ENCODE measurements around the gene FTH1.

The FTH1 gene

DNA sequence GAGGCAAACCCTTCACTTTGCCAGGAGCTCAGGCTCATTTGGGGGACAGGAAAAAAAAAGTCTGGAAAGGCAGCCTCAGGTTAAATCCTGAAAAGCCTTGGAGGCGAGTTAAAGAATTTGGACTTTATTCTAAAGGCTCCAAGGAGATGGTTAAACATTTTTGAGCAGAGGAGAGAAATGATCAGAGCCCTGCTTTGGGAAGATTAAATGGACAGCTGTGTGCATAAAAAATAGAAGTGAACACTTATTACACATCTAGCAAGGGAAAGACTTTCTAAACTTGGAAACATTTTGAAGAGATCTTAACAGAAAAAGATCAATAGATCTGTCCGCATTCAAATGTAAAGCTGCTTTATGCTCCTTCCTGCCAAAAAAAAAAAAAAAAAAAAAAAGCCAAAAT, 41.7 kb downstream of the FTH1 start:
- intact Hi-C loops (cut with DNase I): no loop called here
- DNase-seq: no peak

DNA sequence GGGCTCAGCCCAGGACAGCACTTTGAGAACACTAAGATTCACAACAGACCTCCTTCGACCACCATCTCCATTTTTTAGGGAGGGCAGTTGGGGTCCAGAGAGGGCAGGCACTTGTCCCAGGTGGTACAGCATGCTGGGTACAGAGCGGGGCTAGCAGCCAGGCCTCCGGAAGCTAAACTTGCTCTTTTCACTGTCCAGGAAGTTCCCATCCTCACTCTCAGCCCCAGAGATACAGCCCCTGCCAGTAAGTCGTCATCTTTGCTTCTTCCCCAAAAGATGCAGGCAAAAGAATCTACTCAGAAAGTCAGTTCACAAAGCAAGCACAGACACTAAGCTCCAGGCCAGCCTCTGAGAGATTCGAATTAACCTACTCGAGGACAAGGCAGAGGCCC, 43.4 kb downstream of the FTH1 start:
- intact Hi-C loops (cut with DNase I): no loop called here
- peak in 2 of 42 donors; percentile 26 to 34 for DNase-seq

DNA sequence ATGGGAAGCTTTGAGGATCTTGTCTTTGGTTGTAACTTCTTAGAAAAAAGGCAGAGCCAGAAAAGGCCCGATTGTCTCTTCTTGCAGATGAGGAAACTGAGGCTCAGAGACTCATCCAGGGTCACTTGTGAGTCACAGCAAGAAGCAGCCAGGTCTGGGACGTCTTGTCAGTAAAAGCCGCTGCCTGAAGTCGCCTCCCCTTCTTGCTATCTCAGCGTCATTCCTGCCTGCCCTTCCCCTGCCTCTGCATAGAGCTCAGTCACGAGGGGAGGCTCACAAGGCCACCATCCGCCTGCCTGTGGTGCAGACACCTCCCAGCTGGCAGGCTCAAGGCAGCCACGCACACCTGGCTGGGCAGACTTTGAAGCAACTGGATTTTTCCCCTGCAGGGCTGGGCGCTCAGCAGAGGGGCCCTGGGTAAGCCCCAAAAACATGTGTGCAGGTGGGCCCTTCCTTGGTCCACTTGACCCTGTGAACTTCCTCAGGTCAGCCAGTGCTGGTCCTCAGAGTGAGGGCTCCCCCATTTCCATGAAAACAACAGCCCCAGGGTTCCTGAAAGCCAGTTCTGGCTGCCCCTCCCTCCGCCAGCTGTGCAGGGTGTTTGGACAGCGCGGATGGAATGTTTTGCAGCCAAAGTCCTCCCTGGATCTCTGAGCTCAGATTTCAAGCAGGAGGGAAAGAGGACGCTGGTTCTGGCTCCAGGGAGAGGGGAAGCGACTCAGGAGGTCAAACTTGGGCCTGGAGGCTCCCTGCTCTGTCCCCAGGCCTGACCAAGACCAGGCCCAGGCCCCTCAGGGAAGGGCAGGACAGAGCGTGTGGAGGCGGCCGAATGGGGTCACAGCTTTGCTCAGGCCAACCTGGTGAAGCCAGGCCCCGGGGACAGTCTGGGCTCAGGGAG, 44.0 kb downstream of the FTH1 start:
- peak in 10 of 42 donors; percentile 2 to 53 (median 32) for DNase-seq
- intact Hi-C loops (cut with DNase I): no loop called here

DNA sequence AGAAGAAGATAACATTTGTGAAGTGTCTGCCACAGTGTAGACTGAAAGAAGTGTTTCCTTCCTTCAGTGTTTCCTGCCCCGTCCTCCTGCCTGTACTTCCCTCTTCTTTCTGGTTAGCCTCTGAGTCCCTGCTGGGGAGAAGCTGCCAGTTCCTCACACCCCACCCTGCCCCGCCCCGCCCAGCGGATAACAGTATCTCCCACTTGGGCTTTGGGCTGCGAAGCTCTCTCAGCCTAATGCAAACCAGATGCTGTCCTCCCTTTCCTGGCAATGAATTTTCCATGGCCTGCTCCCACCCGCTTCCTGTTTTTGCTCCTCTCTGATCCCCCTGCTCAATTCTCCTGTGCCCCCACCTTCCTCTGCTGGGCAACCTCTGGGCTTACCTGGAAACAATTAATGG, 44.9 kb downstream of the FTH1 start:
- peak in 6 of 42 donors; percentile 3 to 49 (median 30) for DNase-seq
- intact Hi-C loops (cut with DNase I): no loop called here

DNA sequence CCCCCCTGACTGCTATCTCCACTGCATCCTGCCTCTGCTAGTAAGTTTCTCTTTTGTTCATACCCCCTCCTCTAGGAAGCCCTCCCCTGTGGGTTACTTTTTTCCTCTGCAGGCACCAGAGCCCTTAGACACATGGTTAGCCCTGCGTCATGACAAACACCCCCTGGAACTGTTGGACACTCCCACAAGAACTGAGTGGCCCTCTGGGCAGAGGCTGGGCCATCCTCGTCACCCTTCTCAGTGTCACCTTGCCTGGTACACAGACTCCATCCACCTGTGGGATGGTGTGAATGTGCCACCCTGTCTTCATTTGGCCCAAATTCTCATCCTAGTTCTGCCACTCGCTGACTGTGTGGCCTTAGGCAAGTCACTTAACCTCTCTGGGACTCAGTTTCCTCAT, 46.0 kb downstream of the FTH1 start:
- intact Hi-C loops (cut with DNase I): no loop called here
- peak in 2 of 42 donors; percentile 0 to 1 for DNase-seq

DNA sequence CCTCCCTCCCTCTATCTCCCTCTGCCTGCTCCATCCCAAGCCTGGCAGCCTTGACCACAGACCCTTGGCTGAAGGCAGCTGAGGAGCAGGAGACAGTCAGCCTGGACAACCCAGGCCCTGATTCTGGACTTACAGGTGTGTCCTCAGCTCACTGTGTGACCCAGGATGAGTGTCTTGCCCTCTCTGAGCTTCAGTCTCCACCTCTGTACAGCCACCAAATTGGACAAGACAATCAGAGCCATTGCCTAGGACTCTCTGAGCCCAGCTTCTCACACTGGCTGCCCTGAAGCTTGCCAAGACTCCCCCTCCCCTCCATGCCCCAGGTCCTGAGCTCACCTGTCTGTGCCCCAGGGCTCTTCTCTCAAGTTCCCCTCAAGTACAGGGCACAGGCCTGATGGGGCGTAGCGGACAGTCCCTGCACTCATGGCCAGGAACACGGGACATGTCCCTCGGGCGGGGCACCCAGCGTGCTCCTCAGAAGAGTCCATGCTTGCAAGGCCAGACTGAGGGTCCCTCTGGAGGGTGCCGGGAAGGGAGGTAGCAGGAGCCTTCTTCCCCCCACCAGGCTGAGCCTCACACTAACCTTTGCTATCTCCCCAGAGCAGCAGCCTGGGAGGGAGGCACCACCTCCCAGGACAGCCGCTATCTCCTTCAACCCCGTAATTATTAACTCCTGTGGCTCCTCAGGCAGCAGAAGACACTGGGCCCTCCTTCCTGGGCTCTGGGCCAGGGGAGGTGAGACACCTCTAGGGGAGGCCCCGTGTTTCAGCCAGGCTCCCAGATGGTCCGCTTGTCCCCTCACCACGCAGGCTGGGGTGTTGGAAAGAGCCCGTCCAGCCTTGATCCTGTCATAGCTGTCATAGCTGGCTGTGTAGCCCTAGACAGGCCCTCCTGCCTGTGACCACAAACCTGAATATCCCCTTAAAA, 47.5 kb downstream of the FTH1 start:
- peak in 5 of 42 donors; percentile 1 to 27 (median 15) for DNase-seq

DNA sequence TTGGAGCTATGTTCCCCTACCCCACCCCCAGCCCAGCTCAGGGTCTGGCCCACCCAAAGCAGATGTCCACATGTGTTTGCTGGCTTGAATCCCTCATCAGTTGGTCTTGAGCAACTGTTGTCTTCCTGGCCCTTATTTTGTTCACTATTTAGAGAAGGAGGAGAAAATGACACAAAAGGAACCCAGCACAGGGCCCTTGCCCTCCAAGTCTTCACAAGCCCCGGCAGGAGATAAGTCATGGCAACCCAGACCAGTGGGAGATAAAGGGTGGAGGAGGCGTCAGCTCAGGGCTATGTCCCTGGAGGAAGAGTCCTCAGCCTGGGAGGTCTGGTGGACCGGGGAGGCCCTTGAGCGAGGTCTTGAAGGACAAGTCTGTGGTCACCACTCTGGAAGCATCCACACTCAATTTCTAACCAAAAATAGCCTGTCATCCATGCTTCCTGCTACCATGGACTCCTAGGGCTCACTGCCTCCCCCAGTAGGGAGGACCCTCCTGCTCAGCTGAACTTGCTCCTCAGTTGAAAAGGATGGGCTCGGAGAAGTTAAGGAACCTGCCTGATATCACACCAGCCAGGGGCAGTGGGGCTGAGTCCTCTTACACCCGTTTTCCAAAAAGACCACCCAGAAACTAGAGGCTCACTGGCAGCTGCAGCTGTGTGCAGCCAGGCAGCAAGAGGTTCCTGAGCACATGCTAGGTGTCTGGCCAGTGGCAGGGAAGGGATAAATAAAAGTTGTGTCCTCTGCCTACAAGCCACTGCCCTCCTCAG, 48.3 kb downstream of the FTH1 start:
- intact Hi-C loops (cut with DNase I): no loop called here
- peak in 3 of 42 donors; percentile 1 to 33 (median 14) for DNase-seq

More for the DNA sequence above, 47.5 kb downstream of the FTH1 start:
- intact Hi-C loops (cut with DNase I): no loop called here

DNA sequence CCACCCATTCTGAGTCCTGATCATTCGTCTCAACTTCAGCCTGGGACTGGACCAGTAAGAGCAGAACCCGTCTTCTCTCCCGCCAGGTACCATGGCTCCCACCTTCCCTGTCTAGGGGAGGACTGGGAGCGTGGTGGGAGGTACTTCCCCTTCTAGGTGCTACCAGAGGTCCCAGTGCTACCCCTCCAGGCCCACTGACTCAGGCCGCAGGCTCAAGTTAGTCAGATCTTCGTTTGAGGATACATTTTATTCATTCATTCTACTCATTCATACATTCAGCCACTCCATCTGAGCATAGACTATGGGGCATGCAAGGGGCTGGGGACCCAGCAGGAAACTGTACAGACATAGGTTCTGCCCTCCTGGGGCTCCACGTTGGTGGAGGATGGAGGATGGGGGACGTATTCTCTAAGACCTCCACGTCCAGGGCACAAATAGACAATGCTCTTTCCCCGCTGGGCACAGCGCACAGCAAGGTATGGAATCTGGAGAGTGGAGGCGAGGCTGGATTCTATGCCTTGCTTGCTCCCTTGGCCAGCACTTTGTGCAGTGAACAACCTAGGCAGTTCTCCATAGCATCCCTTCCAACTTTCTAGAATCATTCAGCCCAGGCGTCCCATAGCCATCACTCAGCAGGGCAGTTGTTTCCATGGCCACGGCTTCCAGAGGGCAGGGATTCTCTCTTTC, 49.0 kb downstream of the FTH1 start:
- DNase-seq: peak in 6 of 42 donors; percentile 0 to 34 (median 6)
- intact Hi-C loops (cut with DNase I): no loop called here

DNA sequence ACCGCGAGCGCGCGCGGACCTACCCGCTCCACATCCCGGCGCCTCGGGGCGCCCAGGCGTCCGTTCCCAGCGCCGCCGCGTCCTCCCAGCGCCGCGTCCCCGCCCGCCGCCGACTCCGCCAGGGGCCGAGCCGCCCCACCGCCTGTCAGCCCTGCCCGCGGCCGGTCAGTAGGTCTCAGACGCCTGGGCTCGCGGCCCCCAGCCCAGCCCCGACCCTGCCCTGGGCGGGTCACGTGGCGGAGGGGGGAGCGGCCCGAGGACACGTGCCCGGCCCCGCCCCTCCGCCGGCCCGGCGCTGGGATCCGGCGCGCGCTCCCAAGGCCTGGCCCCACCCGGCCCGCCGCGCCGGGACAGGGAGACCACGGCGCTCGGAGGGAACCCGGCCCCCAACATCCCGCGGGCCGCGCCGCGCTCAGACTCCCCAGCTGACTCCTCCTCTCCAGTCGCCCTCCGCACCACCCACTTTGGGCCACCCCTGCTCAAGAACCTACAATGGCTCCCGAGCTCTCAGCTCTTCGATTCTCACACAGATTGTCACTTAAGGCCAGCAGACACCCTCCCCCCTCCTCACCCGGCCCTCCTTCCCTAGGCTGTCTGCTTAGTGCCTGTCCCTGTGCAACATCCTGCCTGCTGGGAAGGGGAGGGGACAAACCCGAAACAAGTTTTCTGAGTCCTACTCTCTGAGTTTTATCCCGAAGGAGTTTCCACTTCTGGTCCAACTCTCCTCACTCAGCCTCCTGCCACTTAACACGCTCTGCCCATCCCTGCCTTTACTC, 49.9 kb downstream of the FTH1 start, which contains the start of gene RAB3IL1:
TSS of gene RAB3IL1 (minus strand) at position 233 of the 776 bp plus-strand sequence. CDS start at position 34, 199 bp downstream.
- intact Hi-C loops (cut with DNase I): no loop called here
- peak in 39 of 42 donors; percentile 39 to 85 (median 67) for DNase-seq

DNA sequence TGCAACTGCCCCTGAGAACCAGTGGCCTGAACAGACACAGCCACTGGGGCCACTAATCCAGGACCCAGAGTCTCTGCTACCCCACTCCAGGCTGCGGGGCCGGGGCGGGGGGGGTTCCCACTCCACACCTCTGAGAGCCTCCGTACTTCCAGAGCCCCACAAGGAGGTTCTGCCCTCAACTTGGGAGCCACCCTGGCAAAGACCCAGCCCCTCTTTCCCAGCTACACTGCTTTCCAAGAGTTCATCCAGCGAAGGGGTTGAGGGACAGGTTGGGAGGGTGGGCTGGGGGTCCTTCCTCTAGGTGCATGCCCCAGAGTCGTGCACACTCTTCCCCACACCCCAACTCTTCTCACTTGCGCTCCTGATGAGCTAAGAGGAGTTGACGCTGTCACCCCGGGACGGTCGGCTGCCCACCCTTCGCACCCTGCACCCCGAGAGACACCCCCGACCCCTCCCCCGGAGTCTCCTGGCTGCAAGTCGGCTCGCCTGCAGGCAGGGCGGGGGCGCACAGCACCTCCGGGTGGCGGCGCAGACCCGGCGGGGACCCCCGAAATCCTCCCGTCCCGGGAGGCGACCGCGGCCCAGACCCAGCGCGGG, 50.6 kb downstream of the FTH1 start:
- DNase-seq: peak in 9 of 42 donors; percentile 6 to 42 (median 25)
- intact Hi-C loops (cut with DNase I): no loop called here

DNA sequence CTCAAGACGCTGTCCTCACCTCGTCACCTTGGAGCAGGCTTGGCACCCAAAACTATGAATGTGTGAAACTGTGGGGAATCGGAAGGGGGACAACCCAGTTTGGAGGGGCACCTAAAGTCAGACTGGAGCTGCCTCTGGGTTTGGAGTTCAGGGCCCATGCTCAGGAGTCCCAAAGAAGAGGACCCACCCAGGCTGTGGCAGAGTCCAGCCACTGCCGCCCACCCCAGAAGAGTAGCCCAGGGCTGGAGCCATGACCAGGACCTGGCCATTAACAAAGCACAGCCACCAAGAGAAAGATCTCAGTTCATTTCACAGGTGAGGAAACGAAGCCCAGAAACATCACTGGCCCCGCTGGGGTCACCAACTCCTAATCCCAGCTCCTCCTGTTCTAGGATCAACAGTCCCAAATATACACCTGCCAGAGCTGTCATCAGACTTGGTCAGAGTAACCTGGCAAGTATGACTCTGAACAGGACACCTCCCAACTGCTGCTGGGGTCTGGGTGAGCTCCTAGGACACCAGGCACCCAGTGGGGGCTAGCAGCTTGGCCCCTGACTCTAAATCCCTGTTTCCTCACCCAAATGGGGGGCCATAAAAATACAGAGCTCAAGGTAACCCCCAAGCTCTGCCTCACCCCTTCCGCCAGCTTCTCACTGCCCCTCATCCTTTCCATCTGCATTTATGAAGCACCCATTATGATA, 52.8 kb downstream of the FTH1 start:
- peak in 11 of 42 donors; percentile 1 to 36 (median 8) for DNase-seq
- intact Hi-C loops (cut with DNase I): no loop called here

Data from head of caudate nucleus (tissue), 42 donors.